ENCODE data around the gene SLC36A1. TPM values are rescaled to one million over a fixed set of nuclear protein-coding genes. Genes with fewer than 3 reads are reported as not detected.

Gene SLC36A1
- total and polyA plus RNA-seq, 8 donors = 4.0 to 34.5 (median 5.6) TPM

DNA sequence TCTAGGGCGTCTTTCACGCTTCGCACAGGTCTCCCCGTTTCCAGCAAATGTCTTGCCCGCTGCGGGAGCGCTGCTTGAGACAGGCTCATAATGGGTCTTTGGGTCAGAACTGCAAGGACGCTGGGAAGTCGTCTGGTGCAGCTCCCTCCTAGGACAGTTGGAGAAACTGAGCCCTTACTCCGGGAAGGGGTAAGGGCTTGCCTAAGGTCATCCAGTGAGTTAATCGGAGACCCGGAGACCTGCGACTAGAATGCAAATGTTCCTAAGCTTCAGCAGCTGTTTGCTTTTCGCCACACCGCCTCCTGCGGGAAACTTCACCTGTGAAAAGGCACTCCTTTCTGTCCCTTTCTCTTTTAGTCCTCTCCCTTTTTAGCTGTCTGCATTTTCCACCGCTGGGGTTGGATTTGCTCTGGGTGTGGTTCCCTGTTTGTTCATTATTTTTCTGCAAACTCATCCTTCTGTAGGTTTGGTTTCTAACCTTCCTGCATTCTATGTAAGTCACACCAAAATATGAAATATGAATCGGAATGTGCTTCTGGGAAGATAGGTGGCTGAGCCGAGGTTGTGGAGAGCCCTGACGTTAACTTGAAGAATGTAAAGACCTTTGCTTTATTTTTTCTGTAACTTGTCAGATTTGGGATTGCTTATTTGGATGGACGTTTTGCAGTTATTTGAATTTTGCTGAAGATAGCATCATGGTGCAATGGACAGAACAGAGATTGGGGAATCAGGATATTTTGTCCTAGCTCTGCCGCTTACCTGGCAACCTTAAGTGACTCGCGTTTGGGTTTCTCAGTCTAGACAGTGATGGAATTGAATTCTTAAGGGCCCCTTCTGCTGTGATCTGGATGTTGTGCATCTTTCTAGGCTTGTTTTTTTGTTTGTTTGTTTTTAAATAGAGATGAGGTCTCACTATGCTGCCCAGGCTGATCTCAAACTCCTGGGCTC, 909 bp downstream of the SLC36A1 start:
- DNase-seq (peak in 2 of 4 donors; percentile 10 to 24), ATAC-seq (peak; percentile 56)
- no peak for TF ChIP-seq CTCF (IDR thresholded peaks at IDR 0.05)
- intact Hi-C loops (cut with DNase I) = loop anchor here in 1 of 2 donors (10.0 kb wide), 1 partner anchor 46 kb away; no protein-coding TSS in a partner anchor
- H3K4me1 ChIP-seq = peaks cover 8 to 33% of the 10 kb centered on the region in 2 donors
- H3K36me3 ChIP-seq = peaks cover 0 to 5% of the 10 kb centered on the region in 2 donors
- peak overlapping the region; percentile 30 to 83 for H3K27ac ChIP-seq
- H3K9me3 ChIP-seq = no peaks in the 10 kb centered on the region
- no peaks in the 10 kb centered on the region for H3K27me3 ChIP-seq
- peak overlapping the region; percentile 83 to 85 for H3K4me3 ChIP-seq

DNA sequence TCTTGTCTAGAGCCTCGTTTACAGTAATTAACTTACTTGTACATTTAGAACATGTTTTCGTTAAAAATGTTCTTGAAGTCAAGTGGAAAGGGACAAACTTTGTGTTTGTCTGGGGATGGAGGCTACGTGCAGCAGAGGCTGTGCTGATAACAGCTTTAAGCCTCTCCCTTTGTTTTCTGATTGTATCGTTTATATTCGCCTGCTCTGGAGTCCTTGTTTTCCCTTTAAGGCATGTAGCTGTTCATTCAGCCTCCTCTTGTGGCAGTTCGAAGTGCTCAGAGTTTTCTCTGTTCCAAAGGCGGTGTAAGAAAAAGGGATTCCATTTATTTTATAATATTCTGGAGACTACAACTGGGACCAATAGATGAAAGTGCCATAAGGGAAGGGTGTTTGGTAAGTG, 1.9 kb downstream of the SLC36A1 start:
- Histone ChIP-seq H3K4me3 (peak overlapping the region in 1 of 2 donors; percentile 85), H3K9me3 (no peaks in the 10 kb centered on the region)
- TF ChIP-seq CTCF (IDR thresholded peaks at IDR 0.05) = no peak

GRCh38 chr5:151449839-151450238, 2.4 kb downstream of the SLC36A1 start:
- H3K9me3 ChIP-seq = no peaks in the 10 kb centered on the region
- H3K27me3 ChIP-seq = no peaks in the 10 kb centered on the region
- H3K4me1 ChIP-seq = peaks cover 8 to 33% of the 10 kb centered on the region in 2 donors
- H3K27ac ChIP-seq = no peak overlapping the region
- peaks cover 0 to 5% of the 10 kb centered on the region in 2 donors for H3K36me3 ChIP-seq
- ATAC-seq (no peak), DNase-seq (no peak)
- no peak for TF ChIP-seq CTCF (IDR thresholded peaks at IDR 0.05)
- peak overlapping the region in 1 of 2 donors; percentile 85 for H3K4me3 ChIP-seq
- intact Hi-C loops (cut with DNase I) = loop anchor here in 1 of 2 donors (10.0 kb wide), 2 partner anchors 45 to 205 kb away; no protein-coding TSS in a partner anchor

More for the DNA sequence above, 1.9 kb downstream of the SLC36A1 start:
- ATAC-seq = no peak
- Histone ChIP-seq H3K36me3 (peaks cover 0 to 5% of the 10 kb centered on the region in 2 donors), H3K27ac (no peak overlapping the region), H3K27me3 (no peaks in the 10 kb centered on the region), H3K4me1 (peaks cover 8 to 33% of the 10 kb centered on the region in 2 donors)
- intact Hi-C loops (cut with DNase I) = loop anchor here in 1 of 2 donors (10.0 kb wide), 1 partner anchor 46 kb away; no protein-coding TSS in a partner anchor
- DNase-seq = no peak

- H3K27me3 ChIP-seq = no peaks in the 10 kb centered on the region
- peaks cover 8 to 33% of the 10 kb centered on the region in 2 donors for H3K4me1 ChIP-seq
- intact Hi-C loops (cut with DNase I) = loop anchor here in 1 of 2 donors (10.0 kb wide), 1 partner anchor 204 kb away; no protein-coding TSS in a partner anchor
- H3K36me3 ChIP-seq = peaks cover 0 to 5% of the 10 kb centered on the region in 2 donors
- H3K27ac ChIP-seq = no peak overlapping the region
- TF ChIP-seq CTCF (IDR thresholded peaks at IDR 0.05) = no peak
- no peak for ATAC-seq
- H3K9me3 ChIP-seq = no peaks in the 10 kb centered on the region
- H3K4me3 ChIP-seq = no peak overlapping the region
- no peak for DNase-seq
Measured at GRCh38 chr5:151450605-151451004, 3.2 kb downstream of the SLC36A1 start.

Measured in left lung (tissue), 10 donors.